ENCODE results near the gene CCDC7. TPM values are rescaled to one million over a fixed set of nuclear protein-coding genes. Genes with fewer than 3 reads are reported as not detected.
"Not testable (repeated sequence)": the region's sequence is repeated elsewhere in the genome, so short reads cannot be mapped to it uniquely, and the experiment has no call there.

Gene CCDC7
- total and polyA plus RNA-seq, 8 donors = 1.0 to 27.2 (median 5.3) TPM

- intact Hi-C loops (cut with DNase I; ENCODE audit: low total_unique reads) = no loop called here
- TF ChIP-seq POLR2A (IDR thresholded peaks at IDR 0.05) = no peak
- TF ChIP-seq EP300 (IDR thresholded peaks at IDR 0.05) = no peak
- TF ChIP-seq POLR2AphosphoS5 (IDR thresholded peaks at IDR 0.05) = no peak
- TF ChIP-seq, protein P1, sequence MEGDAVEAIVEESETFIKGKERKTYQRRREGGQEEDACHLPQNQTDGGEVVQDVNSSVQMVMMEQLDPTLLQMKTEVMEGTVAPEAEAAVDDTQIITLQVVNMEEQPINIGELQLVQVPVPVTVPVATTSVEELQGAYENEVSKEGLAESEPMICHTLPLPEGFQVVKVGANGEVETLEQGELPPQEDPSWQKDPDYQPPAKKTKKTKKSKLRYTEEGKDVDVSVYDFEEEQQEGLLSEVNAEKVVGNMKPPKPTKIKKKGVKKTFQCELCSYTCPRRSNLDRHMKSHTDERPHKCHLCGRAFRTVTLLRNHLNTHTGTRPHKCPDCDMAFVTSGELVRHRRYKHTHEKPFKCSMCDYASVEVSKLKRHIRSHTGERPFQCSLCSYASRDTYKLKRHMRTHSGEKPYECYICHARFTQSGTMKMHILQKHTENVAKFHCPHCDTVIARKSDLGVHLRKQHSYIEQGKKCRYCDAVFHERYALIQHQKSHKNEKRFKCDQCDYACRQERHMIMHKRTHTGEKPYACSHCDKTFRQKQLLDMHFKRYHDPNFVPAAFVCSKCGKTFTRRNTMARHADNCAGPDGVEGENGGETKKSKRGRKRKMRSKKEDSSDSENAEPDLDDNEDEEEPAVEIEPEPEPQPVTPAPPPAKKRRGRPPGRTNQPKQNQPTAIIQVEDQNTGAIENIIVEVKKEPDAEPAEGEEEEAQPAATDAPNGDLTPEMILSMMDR (IDR thresholded peaks at IDR 0.05) = no peak
- DNase-seq = no peak
- no peak overlapping the region for H3K27ac ChIP-seq
- no peaks in the 10 kb centered on the region for H3K4me1 ChIP-seq
- peaks cover 0 to 43% (median 15%) of the 10 kb centered on the region in 4 donors for H3K36me3 ChIP-seq
- peaks cover 0 to 17% (median 3%) of the 10 kb centered on the region in 4 donors for H3K9me3 ChIP-seq
- no peaks in the 10 kb centered on the region for H3K27me3 ChIP-seq
- WGBS, 5 donors = 74 to 88% (median 86%) methylated on average over 4 to 7 of the region's 7 CpGs
- no peak overlapping the region for H3K4me3 ChIP-seq
Observed at GRCh38 chr10:32501906-32502305, 56.0 kb downstream of the CCDC7 start.

GRCh38 chr10:32505762-32506420 is 60.0 kb downstream of the CCDC7 start:
- DNase-seq; H3K4me3 ChIP-seq; H3K27ac ChIP-seq; H3K4me1 ChIP-seq; intact Hi-C loops (cut with DNase I; ENCODE audit: low total_unique reads); H3K27me3 ChIP-seq: not testable (repeated sequence)
- peaks cover 0 to 17% (median 3%) of the 10 kb centered on the region in 4 donors for H3K9me3 ChIP-seq
- 93 to 98% (median 94%) methylated on average over 9 to 39 of the region's 39 CpGs for WGBS, 5 donors
- H3K36me3 ChIP-seq = peaks cover 0 to 37% (median 21%) of the 10 kb centered on the region in 4 donors

DNA sequence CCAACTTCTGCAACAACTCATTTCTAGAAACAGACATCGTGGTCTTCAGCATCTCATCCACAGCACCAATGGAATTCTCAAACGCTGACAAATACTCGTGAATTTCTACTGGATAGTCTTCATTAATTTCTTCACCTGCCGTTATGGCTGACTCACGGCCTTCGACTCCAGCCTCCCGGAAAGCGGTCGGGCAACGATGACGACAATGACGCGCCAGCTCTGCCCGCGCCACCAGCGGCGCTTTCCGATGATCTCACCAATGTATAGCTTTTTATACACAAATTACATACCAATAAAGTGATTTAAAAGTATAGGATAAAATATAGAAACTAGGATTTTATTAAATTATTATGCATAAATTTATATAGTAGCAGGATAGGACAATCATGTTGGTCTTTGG is 65.7 kb downstream of the CCDC7 start:
- Histone ChIP-seq H3K27me3 (no peaks in the 10 kb centered on the region), H3K27ac (no peak overlapping the region), H3K9me3 (no peaks in the 10 kb centered on the region), H3K4me1 (no peaks in the 10 kb centered on the region), H3K36me3 (peaks cover 0 to 20% (median 11%) of the 10 kb centered on the region in 4 donors), H3K4me3 (no peak overlapping the region)
- no peak for DNase-seq
- intact Hi-C loops (cut with DNase I; ENCODE audit: low total_unique reads) = no loop called here
- 86 to 97% (median 90%) methylated on average over 18 of the region's 18 CpGs for WGBS, 5 donors
- TF ChIP-seq, protein P1 (IDR thresholded peaks at IDR 0.05) = no peak
- TF ChIP-seq POLR2AphosphoS5 (IDR thresholded peaks at IDR 0.05) = no peak
- TF ChIP-seq EP300 (IDR thresholded peaks at IDR 0.05) = no peak
- TF ChIP-seq POLR2A (IDR thresholded peaks at IDR 0.05) = no peak

- peak in 1 of 2 donors; percentile 3 for DNase-seq
- no peak overlapping the region for H3K4me3 ChIP-seq
- 82 to 86% (median 83%) methylated on average over 4 of the region's 4 CpGs for WGBS, 5 donors
- peaks cover 0 to 21% (median 16%) of the 10 kb centered on the region in 4 donors for H3K9me3 ChIP-seq
- H3K36me3 ChIP-seq = peaks cover 0 to 2% (median 1%) of the 10 kb centered on the region in 4 donors
- no peaks in the 10 kb centered on the region for H3K4me1 ChIP-seq
- H3K27me3 ChIP-seq = no peaks in the 10 kb centered on the region
- intact Hi-C loops (cut with DNase I; ENCODE audit: low total_unique reads) = no loop called here
- TF ChIP-seq EP300 (IDR thresholded peaks at IDR 0.05) (no peak), POLR2AphosphoS5 (IDR thresholded peaks at IDR 0.05) (no peak), POLR2A (IDR thresholded peaks at IDR 0.05) (no peak)
- TF ChIP-seq, protein P1 (IDR thresholded peaks at IDR 0.05) = no peak
- no peak overlapping the region for H3K27ac ChIP-seq
Observed at GRCh38 chr10:32516567-32517495, 70.9 kb downstream of the CCDC7 start.
